CD4-positive, alpha-beta T cell treated with Interleukin-12 subunit alpha and Interleukin-12 subunit beta, for 1 hour (primary cell): ENCODE results near the gene MARCKSL1.
"Not testable (repeated sequence)": the region's sequence is repeated elsewhere in the genome, so short reads cannot be mapped to it uniquely, and the experiment has no call there.

Experiments
- DNase-seq: peaks from one replicate; pipeline ENCODE4 v3.0.0-alpha.2; 2020

Gene MARCKSL1

GRCh38 chr1:32332290-32333079 lies 3.5 kb downstream of the MARCKSL1 start:
- no peak for DNase-seq

GRCh38 chr1:32331549-32331948 lies 4.5 kb downstream of the MARCKSL1 start:
- DNase-seq = no peak

GRCh38 chr1:32330558-32331151 lies 5.4 kb downstream of the MARCKSL1 start:
- DNase-seq = no peak

- no peak for DNase-seq
These were observed 6.0 kb downstream of the MARCKSL1 start for GRCh38 chr1:32329931-32330466.

GRCh38 chr1:32327204-32327603 lies 8.8 kb downstream of the MARCKSL1 start:
- no peak for DNase-seq

- peak; percentile 45 for DNase-seq
These were observed 14.2 kb downstream of the MARCKSL1 start for GRCh38 chr1:32321712-32322291.

GRCh38 chr1:32318127-32318869 lies 17.7 kb downstream of the MARCKSL1 start:
- no peak for DNase-seq

GRCh38 chr1:32316903-32317277 lies 19.1 kb downstream of the MARCKSL1 start:
- no peak for DNase-seq

- no peak for DNase-seq
These were observed 24.2 kb downstream of the MARCKSL1 start for GRCh38 chr1:32311709-32312393.

- no peak for DNase-seq
These were observed 26.1 kb downstream of the MARCKSL1 start for GRCh38 chr1:32309960-32310359.

- no peak for DNase-seq
These were observed 28.7 kb downstream of the MARCKSL1 start for GRCh38 chr1:32307324-32307723.

- DNase-seq = no peak
These were observed 30.7 kb downstream of the MARCKSL1 start for GRCh38 chr1:32305310-32305709.

- no peak for DNase-seq
These were observed 31.9 kb downstream of the MARCKSL1 start for GRCh38 chr1:32303997-32304622.

GRCh38 chr1:32303358-32303757 lies 32.7 kb downstream of the MARCKSL1 start:
- no peak for DNase-seq

GRCh38 chr1:32299327-32299726 lies 36.7 kb downstream of the MARCKSL1 start:
- no peak for DNase-seq

GRCh38 chr1:32298211-32298610 lies 37.8 kb downstream of the MARCKSL1 start:
- DNase-seq = not testable (repeated sequence)

- DNase-seq = peak; percentile 99
These were observed 44.1 kb downstream of the MARCKSL1 start, which contains the start of gene HDAC1 for GRCh38 chr1:32291708-32292538. Gene HDAC1, plus strand, starts transcription at chr1:32292083. Its CDS starts 87 bp downstream, at chr1:32292170.

GRCh38 chr1:32291145-32291707 lies 44.8 kb downstream of the MARCKSL1 start:
- no peak for DNase-seq

GRCh38 chr1:32289256-32289655 lies 46.8 kb downstream of the MARCKSL1 start:
- DNase-seq = no peak

GRCh38 chr1:32286763-32287162 lies 49.3 kb downstream of the MARCKSL1 start:
- no peak for DNase-seq

GRCh38 chr1:32285658-32286057 lies 50.4 kb downstream of the MARCKSL1 start:
- no peak for DNase-seq
